Non-pigmented ciliary epithelial cell (primary cell): Measurements from ENCODE around the gene MYOM1.
"Not testable (repeated sequence)": the region's sequence is repeated elsewhere in the genome, so short reads cannot be mapped to it uniquely, and the experiment has no call there.

Experiments
- DNase-seq: peaks from one replicate; pipeline ENCODE4 v3.0.0-alpha.2; 2010; ENCODE audit warnings: low read depth

The MYOM1 gene

DNA sequence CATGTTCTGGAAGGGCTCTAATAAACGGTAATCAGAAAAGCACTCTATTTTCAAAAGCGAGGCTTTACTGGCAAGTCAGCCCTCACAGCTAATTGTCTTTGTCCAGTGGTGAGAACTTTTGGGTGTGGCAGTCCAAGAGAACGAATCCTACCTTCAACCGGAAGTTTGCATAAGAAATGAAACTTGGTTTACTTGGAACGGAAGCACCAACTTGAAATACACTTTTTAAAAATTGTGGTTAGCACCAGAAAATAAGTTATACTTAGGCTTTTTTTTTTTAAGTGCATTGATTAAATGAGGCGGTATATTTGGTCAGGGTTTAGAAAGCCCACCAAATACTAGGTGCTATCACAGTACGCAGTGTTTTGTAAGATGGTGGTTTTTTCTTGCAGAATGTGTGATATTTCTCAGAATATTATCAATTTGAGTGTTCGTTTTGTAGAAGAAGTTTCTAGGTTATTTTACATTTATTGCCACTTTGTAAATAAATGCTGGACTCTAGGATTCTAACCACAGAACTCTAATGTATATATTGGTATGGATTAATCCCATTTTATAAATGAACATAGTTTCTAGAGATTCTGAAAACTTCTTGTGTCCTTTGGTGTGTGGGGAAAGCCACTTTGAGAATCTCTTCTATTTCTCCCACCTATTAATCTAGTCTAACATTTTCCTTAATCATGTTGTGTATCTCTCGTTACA is 29.0 kb upstream of the MYOM1 start:
- DNase-seq = no peak

DNA sequence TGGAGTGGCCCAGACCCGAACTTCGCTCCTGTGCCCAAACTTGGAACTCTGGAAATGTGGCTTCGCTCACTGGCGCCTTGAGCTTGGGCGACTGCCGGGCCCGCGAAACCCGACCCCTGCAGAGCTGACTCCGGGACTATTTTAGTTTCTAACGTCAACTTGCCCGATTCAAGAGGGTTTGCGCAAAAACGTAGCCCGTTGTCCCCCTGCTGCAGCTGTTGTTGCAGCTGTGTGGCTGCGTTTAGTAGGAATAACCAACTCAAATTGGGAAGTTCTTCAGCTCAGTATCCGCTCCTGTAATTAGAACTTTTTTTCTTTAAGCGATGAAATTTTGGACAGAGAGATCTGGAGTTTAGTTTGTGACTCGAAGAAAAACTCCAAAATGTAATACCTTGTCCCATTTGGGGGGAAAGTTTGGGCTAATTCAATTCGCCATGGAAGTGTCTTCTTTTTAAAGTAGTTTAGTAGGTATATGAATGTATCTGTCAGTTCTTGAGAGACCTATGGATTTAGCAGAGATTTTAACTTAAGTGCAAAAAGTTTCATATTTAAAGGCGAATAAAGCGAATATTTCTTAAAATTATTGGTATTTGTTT is 28.4 kb upstream of the MYOM1 start:
- DNase-seq = no peak

DNA sequence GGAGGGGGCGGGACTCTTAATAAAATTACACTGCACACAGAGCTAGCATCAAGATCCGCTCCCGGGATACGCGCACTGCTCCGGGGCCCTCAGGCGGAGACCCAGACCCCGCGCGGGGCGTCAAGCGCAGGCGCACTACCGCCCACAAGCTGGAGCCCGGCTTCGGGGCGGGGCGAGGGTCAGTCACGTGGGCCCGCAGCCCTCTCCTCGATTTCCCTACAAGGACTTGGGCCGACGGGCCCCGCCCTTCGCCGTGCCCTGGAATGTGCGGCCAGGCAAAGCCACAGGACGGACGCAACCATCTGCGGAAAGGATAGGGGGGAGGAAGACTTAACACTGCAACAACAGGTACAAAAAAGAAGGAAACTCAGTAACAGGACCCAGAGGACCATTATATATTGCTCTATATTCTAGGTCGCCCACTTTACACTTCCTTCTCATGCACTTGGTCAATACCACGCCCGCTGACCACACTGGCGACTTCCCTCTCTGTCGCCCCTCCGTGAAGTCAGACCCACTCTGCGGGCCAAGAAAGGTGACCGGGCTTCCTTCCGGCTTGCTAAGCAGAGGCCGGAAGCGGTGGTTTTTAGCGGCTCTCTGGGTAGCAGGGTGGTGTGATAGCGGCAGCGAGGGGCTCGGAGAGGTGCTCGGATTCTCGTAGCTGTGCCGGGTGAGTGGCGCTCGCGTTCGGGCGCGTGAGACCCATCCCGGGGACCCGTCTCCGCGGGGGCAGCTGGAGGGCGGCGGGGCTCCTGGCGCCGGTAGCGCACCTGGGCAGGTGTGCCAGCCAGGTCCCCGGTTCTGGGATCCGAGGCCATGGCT is 27.7 kb upstream of the MYOM1 start, which contains the start of gene MYL12A:
MYL12A (plus strand) TSS at position 562 of the 822 bp plus-strand sequence. CDS start 5,447 bp downstream, outside the sequence.
- peak; percentile 95 for DNase-seq

DNA sequence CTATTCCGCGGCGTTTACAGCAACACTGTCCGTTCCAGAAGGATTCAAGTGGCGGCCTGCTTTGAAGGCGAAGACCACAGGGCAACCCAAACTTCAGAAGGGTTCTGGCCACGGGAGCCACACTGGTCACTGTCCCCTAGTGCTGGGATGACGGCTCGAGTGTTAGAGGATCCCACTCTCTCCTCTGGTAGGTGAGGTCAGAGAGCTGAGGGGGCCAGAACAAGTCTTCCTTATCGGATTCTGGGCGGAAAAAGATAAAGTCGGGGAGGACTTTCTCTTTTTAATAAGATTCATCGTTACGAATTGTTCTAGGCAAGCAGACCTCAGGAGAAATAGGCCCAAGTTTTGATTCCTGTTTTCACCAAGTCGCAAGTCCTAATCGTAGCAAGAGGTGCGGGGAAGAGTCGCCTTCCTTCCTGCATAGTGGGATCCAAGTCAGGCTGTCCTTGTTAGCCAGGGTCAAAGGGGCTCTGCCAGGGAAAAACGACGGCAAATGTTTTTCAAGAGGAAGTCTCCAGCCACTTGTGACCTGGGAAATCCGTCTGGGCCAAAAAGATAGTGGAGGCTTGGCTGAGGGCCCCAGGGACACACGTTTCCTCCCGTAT is 27.0 kb upstream of the MYOM1 start:
- DNase-seq = no peak

DNA sequence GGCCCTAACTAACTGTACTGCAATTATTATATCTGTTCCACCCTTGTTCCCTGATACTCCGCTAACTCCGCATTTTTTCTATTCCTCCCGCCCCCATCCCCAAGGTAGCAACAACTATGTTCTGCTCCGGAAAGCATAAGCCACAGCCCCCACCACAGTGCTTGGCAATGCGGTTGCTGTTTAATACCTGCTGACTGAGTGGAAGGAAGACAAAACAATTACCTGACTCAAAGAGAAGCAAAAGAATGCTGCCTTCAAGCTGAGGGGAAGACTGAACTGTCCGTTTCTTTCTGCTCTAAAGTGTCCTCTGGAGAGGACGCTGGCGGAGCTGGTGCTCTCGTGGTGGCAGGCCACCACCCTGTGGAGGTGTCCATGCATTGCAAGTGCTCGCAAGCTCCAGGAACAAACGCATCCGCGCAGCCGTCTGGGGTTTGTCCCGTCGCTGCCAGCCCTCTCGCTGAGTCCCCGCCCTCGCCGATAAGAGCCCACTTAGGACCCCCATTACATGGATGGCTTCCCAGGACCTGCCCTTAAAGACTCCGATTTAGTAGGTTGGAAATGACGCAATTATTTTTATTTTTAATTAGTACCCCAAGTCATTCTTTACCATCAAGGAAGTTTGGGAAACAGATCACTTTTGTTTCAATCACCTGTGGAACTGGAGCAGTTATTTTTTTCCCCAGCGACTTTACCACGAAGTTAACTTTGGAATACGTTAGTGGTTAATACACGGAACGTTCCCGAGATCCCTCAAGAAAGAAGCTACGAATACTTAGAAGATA is 26.3 kb upstream of the MYOM1 start:
- DNase-seq = peak; percentile 69

DNA sequence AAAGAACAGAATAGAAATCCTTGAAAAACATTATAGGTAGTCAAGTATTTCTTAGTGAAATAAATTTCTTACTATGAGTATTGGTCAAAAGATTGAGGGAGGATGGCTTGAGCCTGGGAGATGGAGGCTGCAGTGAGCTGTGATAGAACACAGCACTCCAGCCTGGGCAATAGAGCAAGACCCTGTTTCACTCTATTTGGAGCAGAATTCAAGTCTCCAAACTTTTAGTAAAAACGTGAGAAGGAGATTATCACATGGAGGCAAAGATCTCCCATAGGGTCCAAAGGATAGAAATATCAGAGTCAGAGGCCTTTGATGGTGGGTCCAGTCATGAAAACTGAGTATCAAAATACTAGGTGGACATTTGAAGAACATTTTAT is 25.4 kb upstream of the MYOM1 start:
- DNase-seq = no peak

DNA sequence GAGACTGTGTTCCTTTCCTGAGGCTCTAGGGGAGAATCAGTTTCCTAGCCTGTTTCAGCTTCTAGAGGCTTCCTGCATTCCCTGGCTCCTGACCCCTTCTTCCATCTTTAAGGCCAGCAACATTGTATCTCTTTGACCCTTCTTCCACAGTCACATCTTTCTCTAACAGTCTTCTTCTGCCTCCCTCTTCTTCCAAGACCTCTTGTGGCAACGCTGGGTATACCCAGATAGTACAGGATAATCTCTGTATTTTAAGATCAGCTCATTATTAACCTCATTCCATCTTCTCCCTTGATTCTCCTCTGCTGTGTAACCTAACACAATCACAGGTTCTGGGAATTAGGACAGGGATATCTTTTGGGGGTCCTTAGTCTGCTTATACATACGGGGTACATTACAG is 19.0 kb upstream of the MYOM1 start:
- no peak for DNase-seq

DNA sequence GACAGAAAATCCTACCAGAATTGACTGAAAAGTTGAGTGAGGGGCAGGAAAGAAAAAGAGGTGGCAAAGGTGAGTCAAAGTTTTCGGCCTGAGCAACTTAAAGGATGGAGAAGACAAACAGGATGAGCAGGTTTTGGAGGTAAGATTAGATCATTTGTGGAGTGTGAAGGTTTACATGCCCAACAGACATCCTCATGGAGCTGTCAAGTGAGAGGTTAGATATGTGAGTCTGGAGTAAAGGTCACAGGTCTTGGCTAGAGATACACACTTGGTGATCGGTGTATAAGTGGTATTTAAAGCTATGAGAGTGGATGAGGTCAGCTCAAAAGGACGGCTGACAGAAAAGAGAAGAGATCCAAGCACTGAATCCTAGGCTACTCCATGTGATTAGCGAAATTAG is 16.7 kb upstream of the MYOM1 start:
- no peak for DNase-seq

DNA sequence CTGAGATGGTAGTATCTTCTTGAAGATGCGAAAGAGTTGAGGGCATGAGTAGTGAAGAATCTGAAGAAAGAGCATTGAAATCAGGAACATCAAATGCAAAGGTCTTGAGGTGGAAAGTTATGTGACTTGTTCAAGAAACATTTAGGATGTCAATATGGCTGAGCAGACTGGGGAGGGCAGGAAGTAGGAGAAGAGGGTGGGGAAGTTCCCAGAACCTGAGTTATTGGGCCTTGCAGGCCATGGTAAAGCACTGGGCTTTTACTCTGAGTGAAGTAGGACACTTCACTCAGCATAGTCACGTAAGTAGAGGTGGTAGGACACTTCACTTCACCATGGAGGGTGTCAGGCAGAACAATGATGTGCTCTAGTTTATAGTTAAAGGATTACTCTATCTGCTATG is 16.1 kb upstream of the MYOM1 start:
- DNase-seq = no peak

DNA sequence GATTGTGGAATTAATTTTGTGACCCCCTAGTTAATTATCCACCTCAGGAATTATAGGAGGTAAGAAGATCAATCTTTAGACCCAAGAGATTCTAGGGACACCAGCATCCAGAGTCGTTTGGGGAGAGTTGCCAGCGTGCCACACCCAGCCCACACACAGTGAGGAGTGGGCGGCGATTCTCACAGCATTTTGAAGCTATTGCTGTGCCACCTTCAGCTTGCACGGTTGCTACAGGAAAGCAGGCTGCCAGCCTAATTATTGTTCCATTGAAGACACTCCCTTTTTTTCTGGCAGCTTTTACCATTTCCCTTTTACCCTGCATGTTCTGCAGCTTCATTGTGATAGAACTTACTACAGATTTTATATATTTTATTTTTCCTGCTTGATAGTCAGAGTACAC is 14.7 kb upstream of the MYOM1 start:
- no peak for DNase-seq

DNA sequence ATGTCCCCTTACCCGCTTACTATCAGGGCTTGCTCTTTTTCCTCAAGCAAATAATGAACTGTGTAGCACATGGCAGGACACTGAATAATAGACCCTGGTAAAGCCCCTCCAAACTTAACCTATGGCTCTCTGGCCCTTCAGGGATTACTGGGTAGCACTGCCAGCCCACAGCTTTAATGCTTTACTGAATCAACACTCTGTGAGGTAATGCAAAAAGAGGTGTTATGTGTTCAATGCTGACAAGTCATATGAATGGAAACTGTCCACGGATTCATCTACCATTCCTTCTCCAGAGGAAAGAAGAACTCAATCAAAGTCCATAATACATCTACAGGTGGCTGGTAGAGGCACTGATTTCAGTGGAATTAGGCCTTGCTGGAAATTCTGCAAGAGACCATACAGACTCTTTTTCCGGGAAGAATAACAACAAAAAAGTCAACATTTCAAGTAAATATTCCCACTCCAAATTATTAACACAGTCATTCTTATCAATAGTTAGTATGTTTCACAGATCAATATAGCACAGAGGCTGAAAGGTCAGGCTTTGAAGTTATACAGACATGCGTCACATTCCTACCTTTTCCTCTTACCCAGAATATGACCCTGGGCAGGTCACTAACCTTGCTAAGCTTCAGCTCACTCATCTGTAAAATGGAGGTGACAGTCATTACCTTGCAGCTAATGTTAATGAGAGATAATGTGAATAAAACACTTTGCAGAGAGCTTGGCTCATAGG is 13.8 kb upstream of the MYOM1 start:
- DNase-seq = no peak

DNA sequence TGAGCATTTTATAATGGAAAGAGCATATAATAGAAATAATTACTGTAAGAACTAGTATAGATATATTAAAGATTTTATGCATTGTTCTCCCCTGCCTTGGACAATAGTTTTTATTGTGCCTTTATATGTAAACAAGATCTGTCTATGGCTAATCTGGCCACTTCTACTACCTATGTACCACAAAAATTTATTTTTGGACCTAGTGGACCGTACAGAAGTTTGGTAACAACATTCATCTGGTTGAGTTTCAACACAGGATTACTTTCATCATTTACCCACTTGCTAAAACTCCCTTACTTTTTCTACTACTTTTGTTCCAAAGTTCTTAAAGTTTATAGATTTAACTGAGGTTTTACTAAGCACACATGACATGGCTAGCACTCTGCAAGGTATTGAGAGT is 13.2 kb upstream of the MYOM1 start:
- no peak for DNase-seq

DNA sequence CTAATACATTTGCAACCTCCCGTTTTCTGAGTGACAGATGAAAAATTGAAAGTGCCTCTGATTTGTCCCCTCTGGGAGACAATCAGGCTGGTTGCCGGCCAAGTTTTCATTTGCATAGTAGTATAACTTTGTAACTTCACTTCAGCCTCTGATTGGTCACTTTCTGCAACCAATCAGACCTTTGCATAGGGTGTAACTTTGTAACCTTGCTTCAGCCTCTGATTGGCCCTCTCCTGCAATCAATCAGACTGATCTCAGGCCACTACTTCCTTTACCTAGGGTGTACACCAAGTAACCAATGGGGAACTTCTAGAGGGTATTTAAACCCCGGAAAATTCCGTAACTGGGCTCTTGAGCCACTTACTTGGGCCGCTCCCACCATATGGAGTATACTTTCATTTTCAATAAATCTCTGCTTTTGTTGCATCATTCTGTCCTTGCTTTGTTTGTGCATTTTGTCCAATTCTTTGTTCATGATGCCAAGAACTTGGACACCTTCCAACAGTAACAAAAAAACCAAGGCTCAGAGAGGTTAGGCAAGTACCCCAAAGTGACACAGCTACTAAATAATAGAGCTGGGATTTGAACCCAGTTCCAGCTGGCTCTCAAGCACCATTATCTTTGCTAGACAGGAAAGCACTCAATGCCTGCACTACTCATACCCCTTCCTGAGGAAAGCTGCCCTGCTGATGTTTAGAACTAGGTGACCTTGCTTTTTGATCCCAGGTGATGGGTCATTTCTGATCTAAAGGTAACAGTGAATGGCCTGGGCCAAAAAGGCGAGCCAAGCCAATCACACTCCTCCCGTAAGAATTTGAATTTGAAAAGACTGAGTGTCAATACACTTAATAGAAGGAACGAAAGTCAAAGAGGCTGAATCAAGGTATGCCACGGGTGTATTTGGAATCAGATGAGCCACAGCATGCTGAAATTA is 10.9 kb upstream of the MYOM1 start:
- DNase-seq = no peak

DNA sequence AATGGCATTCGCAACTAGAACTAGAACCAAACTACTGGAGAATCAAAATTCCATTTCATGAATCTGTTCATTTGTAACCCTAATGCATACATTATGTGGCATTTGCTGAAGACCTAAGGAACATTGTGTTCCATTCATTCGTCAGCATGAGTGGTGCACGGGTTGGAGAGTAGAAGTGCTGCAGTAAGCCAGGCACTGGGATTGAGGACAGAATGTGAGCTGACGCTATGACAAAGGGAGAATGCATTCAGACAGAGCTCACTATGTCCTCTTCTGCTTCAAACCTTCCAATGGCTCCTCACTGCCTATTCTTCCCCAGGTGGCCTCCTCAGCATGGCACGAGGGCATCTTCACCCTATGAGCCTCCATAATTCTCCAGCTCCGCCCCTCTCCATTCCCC is 6.3 kb upstream of the MYOM1 start:
- no peak for DNase-seq

DNA sequence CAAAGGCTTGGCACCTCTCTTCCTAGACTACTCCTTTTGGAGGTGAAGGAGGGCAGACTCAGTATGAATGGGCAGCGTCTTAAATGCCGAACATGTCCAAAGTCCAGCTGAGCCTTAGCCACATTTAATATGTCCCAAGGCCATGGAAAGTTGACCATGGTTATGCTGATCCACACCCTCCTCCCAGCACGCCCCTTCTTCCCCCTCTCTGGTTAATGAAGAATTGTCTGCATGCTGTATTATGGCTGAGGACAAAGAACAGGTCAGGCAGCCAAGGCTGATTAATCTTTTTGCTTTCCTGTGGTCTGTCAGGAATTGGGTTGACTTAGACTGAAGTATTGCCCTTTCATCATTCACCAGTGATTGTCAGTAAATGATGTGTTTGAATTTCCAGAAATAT is 5.8 kb upstream of the MYOM1 start:
- DNase-seq = no peak

DNA sequence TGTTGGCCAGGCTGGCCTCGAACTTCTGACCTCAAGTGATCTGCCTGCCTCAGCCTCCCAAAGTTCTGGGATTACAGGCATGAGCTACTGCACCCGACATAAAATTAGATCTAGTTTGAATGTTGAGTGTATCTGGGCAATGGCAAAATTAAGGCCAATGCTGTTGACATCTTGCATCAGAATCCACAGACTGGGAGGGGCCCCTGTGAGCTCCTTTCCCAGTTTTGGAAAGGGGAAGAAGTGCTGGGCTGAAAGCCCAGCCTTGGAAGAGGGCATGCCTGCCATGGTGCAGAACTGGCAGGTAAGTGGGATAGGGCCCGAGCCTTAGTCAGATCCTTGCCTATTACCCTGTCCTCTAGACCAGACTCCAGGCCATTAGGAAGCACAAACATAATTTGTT is 4.5 kb upstream of the MYOM1 start:
- DNase-seq = no peak

DNA sequence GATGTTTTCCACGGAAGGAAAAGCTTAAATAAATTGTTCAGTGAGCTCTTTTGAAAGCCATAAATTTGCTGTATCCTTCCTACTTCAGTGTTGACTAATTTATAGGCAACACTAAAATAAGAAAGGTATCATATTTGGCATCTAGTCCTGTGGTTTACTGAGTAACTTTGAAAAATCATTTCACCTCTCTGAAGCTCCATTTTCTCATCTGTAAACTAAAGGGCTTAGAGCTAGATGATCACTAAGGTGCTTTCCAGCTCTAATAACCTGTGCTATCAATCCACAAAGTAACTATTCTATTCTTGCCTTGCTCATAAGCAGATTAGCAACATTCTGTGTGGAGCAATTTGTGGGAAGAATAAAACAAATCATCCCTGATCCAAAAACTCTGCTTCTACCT is 3.6 kb upstream of the MYOM1 start:
- DNase-seq = no peak

DNA sequence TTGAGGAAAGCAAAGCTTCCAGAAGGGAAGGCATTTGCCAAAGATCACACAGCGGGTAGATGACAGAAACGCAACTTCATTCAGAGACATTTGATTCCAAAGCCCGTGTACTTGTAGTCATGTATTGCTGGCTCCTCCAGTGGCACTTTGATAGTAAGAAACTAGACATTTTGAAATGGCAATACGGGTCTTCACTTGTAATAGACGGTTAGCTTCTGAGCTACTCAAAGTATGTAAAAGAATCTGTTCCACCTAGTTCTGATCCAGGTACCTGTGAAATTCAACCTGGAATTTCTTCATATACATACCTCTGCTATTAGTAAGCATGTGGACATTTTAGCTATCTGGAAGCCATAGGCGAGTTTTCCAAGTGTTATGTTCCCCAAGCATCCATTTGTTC is 1.7 kb upstream of the MYOM1 start:
- no peak for DNase-seq

DNA sequence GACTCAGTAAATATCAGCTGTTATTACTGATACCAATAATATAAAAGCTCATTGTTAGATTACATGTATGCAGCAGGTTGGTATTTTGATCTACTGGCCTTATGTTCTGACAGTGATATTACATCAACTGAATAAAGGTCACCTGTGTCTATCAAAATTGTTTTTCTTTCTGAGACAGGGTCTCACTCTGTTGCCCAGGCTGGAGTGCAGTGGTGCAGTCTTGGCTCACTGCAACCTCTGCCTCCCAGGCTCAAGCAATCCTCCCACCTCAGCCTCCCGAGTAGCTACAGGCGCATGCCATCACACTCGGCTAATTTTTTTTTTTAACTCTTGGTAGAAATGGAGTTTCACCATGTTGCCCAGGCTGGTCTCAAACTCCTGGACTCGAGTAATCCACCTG is 1.1 kb upstream of the MYOM1 start:
- DNase-seq = not testable (repeated sequence)

DNA sequence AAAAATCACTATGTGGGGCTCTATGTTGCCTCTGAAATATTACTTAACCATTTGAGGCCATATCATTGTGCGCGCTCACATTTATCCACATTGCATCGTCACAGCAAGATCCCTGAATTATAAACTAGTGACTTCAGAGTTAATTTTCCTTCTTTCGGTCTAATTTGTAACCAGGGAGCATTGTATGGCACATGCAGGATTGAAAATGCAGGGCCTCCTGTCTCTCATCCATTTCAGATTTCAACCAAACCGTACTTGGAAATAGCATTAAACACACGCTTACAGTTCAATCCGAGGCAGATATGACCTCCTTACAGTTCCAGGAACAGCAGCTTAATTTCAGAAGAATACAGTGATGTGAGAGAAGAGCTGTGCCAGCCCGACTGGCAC is 532 bp downstream of the MYOM1 start:
- DNase-seq = no peak
